RWPE2 (cell line): ENCODE measurements around the gene BCAS1.

Experiments
- ATAC-seq: fragments of 200-7000 bp; cut with Tn5 transposase; 3 replicates; pipeline ENCODE4 v1.9.1; 2021; ENCODE audit warnings: low read depth
- DNase-seq: peaks from one replicate; pipeline ENCODE4 v3.0.0-alpha.2; 2020; ENCODE audit warnings: low spot score
- H3K27ac ChIP-seq: fragments of 450-650 bp; 2 replicates; pipeline ENCODE4 v1.5.1; 2017; ENCODE audit warnings: mild to moderate bottlenecking; ENCODE audit not compliant: poor library complexity, severe bottlenecking
- H3K27me3 ChIP-seq: fragments of 250-450 bp; sonication (Bioruptor Pico); 2 replicates; pipeline ENCODE4 v1.5.1; 2021; ENCODE audit warnings: mild to moderate bottlenecking, moderate library complexity; ENCODE audit not compliant: insufficient read depth, poor library complexity, severe bottlenecking
- H3K36me3 ChIP-seq: fragments of 250-450 bp; sonication (Bioruptor Pico); 2 replicates; pipeline ENCODE4 v1.5.1; 2020; ENCODE audit warnings: low read depth, mild to moderate bottlenecking, moderate library complexity
- H3K4me1 ChIP-seq: fragments of 250-450 bp; sonication (Bioruptor Pico); 2 replicates; pipeline ENCODE4 v1.5.1; 2021; ENCODE audit warnings: mild to moderate bottlenecking, moderate library complexity; ENCODE audit not compliant: insufficient read depth, poor library complexity, severe bottlenecking
- H3K4me3 ChIP-seq: fragments of 250-450 bp; sonication (Bioruptor Pico); 2 replicates; pipeline ENCODE4 v1.5.1; 2021; ENCODE audit warnings: mild to moderate bottlenecking, moderate library complexity; ENCODE audit not compliant: severe bottlenecking
- H3K9me3 ChIP-seq: fragments of 250-450 bp; sonication (Bioruptor Pico); 2 replicates; pipeline ENCODE4 v1.5.1; 2021; ENCODE audit warnings: mild to moderate bottlenecking, moderate library complexity; ENCODE audit not compliant: severe bottlenecking
- TF ChIP-seq, protein P1 (sequence below): fragments of 450-650 bp; IDR thresholded peaks from one replicate; pipeline ENCODE4 v1.5.1; 2017; ENCODE audit warnings: mild to moderate bottlenecking, moderate library complexity; ENCODE audit not compliant: poor library complexity, severe bottlenecking

The BCAS1 gene

DNA sequence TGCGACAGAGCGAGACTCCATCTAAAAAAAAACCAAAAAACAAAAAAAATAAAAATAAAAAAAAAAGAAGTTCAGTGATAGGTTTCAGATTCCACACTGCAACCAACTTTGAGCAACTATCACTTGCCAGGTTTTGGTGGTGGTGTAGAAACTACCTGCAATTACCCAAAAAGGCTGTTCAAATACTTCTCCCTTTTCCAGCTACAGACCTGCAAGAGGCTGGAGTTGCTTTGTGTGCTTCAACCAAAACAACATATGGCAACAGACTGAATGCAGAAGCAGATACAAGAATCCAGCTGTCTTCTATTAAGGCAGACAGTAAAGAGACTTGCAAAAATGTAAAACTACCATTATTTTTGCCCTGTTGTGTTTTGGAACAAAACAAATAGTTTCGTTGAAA is 9.3 kb upstream of the BCAS1 start:
- Histone ChIP-seq H3K27me3 (peaks cover 4% of the 10 kb centered on the region), H3K36me3 (no peaks in the 10 kb centered on the region), H3K4me3 (no peak overlapping the region), H3K27ac (no peak overlapping the region), H3K4me1 (no peaks in the 10 kb centered on the region), H3K9me3 (no peaks in the 10 kb centered on the region)
- ATAC-seq (no peak), DNase-seq (no peak)
- TF ChIP-seq, protein P1, sequence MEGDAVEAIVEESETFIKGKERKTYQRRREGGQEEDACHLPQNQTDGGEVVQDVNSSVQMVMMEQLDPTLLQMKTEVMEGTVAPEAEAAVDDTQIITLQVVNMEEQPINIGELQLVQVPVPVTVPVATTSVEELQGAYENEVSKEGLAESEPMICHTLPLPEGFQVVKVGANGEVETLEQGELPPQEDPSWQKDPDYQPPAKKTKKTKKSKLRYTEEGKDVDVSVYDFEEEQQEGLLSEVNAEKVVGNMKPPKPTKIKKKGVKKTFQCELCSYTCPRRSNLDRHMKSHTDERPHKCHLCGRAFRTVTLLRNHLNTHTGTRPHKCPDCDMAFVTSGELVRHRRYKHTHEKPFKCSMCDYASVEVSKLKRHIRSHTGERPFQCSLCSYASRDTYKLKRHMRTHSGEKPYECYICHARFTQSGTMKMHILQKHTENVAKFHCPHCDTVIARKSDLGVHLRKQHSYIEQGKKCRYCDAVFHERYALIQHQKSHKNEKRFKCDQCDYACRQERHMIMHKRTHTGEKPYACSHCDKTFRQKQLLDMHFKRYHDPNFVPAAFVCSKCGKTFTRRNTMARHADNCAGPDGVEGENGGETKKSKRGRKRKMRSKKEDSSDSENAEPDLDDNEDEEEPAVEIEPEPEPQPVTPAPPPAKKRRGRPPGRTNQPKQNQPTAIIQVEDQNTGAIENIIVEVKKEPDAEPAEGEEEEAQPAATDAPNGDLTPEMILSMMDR: no peak

DNA sequence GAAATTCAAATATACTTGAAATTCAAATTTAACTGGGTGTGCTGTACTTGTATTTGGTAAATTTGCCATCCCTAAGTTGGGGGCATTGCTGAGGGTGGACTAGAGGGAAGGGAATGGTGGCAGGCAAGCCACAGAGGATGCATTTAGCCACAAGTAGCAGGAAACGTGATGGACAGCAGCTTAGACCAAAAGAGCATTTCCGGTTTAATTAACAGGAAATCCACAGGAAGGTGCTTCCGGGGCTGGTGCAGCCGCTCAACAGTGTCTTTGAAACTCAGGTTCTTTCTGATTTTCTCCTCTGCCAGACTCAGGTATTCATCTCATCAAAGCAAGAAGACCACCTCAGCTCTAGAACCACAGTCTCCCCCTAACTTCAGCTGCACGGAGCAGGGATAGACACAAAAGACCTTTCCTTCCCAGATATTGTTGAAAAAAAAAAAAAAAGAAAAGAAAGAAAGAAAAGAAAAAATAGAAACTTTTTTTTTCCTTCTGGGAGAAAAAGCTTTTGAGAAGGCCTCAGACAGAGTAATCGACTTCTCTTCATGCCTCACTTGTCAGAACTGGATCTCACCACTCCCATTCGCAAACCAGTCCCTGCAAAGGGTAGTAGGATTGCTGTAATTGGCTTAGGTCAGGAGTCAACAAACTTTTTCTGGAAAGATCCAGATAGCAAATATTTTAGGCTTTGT is 8.0 kb upstream of the BCAS1 start:
- no peak for ATAC-seq
- peaks cover 6% of the 10 kb centered on the region for H3K27me3 ChIP-seq
- H3K4me3 ChIP-seq: no peak overlapping the region
- TF ChIP-seq, protein P1: no peak
- H3K9me3 ChIP-seq: no peaks in the 10 kb centered on the region
- no peak for DNase-seq
- H3K27ac ChIP-seq: no peak overlapping the region
- no peaks in the 10 kb centered on the region for H3K36me3 ChIP-seq
- H3K4me1 ChIP-seq: no peaks in the 10 kb centered on the region

DNA sequence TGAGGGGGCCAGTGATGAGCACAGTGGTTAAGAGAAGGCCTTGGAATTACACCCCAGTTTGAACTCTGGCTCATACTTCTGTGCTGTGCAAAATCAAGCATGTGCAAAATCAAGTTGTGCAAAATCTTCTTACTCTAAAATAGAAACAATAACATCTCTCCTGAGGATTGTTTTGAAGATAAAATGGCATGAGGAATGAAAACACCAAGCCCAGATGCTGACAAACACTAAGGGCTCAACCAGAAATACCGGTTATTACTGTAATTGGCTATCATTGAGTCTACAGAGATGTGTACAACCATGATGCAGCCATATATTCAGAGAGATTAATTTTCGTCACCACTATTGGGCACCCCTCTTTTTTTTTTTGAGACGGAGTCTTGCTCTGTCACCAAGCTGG is 5.9 kb upstream of the BCAS1 start:
- no peak overlapping the region for H3K27ac ChIP-seq
- TF ChIP-seq, protein P1: no peak
- no peak overlapping the region for H3K4me3 ChIP-seq
- no peak for ATAC-seq
- H3K36me3 ChIP-seq: no peaks in the 10 kb centered on the region
- no peak for DNase-seq
- peaks cover 6% of the 10 kb centered on the region for H3K27me3 ChIP-seq
- no peaks in the 10 kb centered on the region for H3K4me1 ChIP-seq
- H3K9me3 ChIP-seq: no peaks in the 10 kb centered on the region

DNA sequence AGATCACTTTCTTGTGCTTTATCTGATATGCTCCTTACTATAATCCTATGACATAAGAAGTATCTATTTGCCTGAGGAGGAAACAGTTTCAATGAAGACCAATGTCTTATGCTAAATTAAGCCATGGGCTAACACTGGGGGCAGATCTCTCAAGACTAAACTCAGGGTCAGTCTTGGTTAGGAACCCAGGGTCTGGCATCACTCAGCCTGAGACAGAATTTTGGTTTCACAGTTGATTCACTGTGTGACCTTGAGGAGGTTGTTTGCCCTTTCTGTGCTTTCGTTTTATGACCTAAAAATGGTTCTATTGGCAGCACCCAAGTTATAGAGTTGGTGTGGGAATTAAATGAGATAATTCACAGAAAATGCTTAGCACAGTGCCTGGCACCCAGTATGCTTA is 4.9 kb upstream of the BCAS1 start:
- Histone ChIP-seq H3K27ac (no peak overlapping the region), H3K27me3 (peaks cover 4% of the 10 kb centered on the region), H3K9me3 (no peaks in the 10 kb centered on the region), H3K36me3 (no peaks in the 10 kb centered on the region), H3K4me3 (no peak overlapping the region), H3K4me1 (no peaks in the 10 kb centered on the region)
- TF ChIP-seq, protein P1: no peak
- ATAC-seq (no peak), DNase-seq (no peak)

DNA sequence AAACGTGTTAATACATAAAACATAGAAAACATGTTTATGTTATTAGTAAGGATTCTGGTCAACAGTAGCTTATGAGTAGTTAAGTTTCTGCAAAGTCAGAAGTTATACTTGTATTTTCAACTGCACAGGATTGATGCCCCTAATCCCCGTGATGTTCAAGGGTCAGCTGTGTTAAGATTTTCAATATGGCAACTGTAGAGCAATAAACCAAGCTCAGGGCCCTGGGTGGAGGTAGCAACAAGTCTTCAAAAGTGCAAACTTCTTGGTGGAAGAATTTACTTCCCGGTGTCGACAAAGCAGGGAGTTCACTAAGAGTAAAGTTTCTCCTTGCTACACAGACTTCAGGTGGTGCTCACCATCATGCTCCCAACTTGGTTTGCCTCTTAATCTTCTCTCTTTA is 4.1 kb upstream of the BCAS1 start:
- Histone ChIP-seq H3K36me3 (no peaks in the 10 kb centered on the region), H3K4me1 (no peaks in the 10 kb centered on the region), H3K27ac (no peak overlapping the region), H3K4me3 (no peak overlapping the region), H3K27me3 (peaks cover 3% of the 10 kb centered on the region), H3K9me3 (no peaks in the 10 kb centered on the region)
- ATAC-seq (no peak), DNase-seq (no peak)
- TF ChIP-seq, protein P1: no peak
